ENCODE measurements around the gene TH. TPM values are rescaled to one million over a fixed set of nuclear protein-coding genes. Genes with fewer than 3 reads are reported as not detected.

Gene TH
- total and polyA plus RNA-seq, 10 donors = 0.13 to 1.0 (median 0.27) TPM; not detected in 6

DNA sequence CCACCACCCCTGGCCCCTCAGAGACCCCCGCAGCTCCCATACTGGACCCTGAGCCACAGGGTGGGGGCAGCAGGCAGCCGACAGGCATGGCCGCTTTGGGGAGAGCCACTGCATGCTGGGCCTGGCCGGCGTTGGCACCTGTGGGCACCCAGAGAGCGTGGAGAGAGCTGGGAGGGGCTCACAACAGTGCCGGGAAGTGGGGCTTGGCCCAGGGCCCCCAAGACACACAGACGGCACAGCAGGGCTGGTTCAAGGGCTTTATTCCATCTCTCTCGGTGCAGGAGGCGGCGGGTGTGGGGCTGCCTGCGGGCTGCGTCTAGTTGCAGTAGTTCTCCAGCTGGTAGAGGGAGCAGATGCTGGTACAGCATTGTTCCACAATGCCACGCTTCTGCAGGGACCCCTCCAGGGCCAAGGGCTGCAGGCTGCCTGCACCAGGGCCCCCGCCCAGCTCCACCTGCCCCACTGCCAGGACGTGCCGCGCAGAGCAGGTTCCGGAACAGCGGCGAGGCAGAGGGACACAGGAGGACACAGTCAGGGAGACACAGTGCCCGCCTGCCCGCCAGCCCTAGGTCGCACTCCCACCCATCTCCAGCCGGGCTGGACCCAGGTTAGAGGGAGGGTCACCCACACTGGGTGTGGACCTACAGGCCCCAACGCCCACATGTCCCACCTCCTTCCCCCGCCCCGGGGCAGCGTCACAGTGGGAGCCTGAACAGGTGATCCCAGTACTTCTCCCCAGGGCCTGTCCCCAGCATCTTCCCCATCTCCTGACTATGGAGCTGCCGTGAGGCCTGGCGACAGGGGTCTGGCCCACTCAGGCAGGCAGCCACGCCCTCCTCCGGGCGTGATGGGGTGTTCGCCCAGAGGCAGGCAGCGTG, 11.8 kb downstream of the TH start:
- no peaks in the 10 kb centered on the region for H3K36me3 ChIP-seq
- no peak overlapping the region for H3K4me3 ChIP-seq
- H3K27ac ChIP-seq = no peak overlapping the region
- peaks cover 0 to 3% (median 0%) of the 10 kb centered on the region in 6 donors for H3K4me1 ChIP-seq
- TF ChIP-seq, protein P1, sequence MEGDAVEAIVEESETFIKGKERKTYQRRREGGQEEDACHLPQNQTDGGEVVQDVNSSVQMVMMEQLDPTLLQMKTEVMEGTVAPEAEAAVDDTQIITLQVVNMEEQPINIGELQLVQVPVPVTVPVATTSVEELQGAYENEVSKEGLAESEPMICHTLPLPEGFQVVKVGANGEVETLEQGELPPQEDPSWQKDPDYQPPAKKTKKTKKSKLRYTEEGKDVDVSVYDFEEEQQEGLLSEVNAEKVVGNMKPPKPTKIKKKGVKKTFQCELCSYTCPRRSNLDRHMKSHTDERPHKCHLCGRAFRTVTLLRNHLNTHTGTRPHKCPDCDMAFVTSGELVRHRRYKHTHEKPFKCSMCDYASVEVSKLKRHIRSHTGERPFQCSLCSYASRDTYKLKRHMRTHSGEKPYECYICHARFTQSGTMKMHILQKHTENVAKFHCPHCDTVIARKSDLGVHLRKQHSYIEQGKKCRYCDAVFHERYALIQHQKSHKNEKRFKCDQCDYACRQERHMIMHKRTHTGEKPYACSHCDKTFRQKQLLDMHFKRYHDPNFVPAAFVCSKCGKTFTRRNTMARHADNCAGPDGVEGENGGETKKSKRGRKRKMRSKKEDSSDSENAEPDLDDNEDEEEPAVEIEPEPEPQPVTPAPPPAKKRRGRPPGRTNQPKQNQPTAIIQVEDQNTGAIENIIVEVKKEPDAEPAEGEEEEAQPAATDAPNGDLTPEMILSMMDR (IDR thresholded peaks at IDR 0.05 in 8 of 11, conservative IDR thresholded peaks at IDR 0.05 in 3 of 11) = no peak
- no peak for TF ChIP-seq POLR2AphosphoS5 (IDR thresholded peaks at IDR 0.05)
- TF ChIP-seq POLR2A (IDR thresholded peaks at IDR 0.05) = no peak
- DNase-seq = no peak
- H3K27me3 ChIP-seq (replicated peaks in 1 of 7) = peaks cover 0 to 85% (median 0%) of the 10 kb centered on the region in 7 donors
- intact Hi-C loops (cut with DNase I; ENCODE audit: low total_unique reads) = loop anchor here (10.0 kb wide), 2 partner anchors 465 to 505 kb away; partner anchors contain the start of gene KRTAP5-6
- no peaks in the 10 kb centered on the region for H3K9me3 ChIP-seq
- WGBS, 5 donors = 79 to 88% (median 82%) methylated on average over 24 to 36 of the region's 36 CpGs

DNA sequence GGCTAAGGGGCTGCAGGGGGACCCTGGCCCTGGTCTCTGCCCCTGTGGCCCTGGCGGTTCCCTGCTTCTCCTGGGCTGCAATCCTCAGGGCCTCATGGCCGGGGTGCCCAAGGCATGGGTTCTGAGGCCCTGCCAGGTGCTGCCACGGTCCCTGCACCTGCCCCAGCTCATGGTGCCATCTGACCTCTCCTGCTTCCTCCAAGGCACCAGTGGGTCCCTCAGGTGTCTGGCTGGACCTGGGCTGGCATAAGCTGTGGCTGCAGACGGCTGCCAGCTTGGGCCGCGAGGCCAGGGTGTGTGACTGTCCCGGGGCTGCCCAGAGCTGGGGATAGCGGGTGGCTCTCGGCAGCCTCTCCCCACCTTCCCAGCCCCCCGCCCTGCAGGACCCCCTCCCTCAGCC, 12.6 kb downstream of the TH start:
- Histone ChIP-seq H3K4me3 (no peak overlapping the region), H3K27ac (no peak overlapping the region), H3K9me3 (no peaks in the 10 kb centered on the region), H3K4me1 (peaks cover 0 to 3% (median 0%) of the 10 kb centered on the region in 6 donors), H3K36me3 (no peaks in the 10 kb centered on the region), H3K27me3 (replicated peaks in 1 of 7) (peaks cover 0 to 83% (median 0%) of the 10 kb centered on the region in 7 donors)
- DNase-seq = no peak
- 69 to 87% (median 81%) methylated on average over 7 to 10 of the region's 10 CpGs for WGBS, 5 donors
- TF ChIP-seq POLR2AphosphoS5 (IDR thresholded peaks at IDR 0.05) = no peak
- no peak for TF ChIP-seq POLR2A (IDR thresholded peaks at IDR 0.05)
- TF ChIP-seq, protein P1 (IDR thresholded peaks at IDR 0.05 in 8 of 11, conservative IDR thresholded peaks at IDR 0.05 in 3 of 11) = no peak
- intact Hi-C loops (cut with DNase I; ENCODE audit: low total_unique reads) = loop anchor here (10.0 kb wide), 2 partner anchors 464 to 504 kb away; partner anchors contain the start of gene KRTAP5-6

DNA sequence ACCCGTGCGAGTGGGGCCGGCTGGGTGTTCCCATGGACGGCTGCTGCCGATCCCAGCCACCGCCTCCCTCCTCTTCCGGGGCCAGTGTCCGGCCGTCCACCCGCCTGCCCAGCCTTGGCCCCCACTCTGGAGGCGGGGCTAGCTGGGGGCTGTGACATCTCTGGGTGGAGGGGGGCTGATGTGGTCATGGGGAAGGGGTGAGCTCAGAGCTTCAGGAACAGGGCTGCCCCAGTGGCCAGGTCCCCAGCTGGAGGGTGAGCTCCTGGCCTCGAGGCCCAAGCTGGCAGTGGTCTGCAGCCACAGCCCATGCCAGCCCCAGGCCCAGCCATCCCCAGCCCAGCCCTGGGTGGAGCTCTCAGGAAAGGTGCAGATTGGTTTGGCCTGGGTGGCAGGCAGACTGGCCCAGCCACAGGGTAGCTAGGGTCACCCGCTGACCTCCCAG, 13.3 kb downstream of the TH start:
- Histone ChIP-seq H3K36me3 (no peaks in the 10 kb centered on the region), H3K27ac (no peak overlapping the region), H3K27me3 (replicated peaks in 1 of 7) (peaks cover 0 to 76% (median 0%) of the 10 kb centered on the region in 7 donors), H3K4me1 (peaks cover 0 to 3% (median 0%) of the 10 kb centered on the region in 6 donors), H3K4me3 (no peak overlapping the region), H3K9me3 (no peaks in the 10 kb centered on the region)
- WGBS, 5 donors = 62 to 89% (median 68%) methylated on average over 8 to 13 of the region's 13 CpGs
- intact Hi-C loops (cut with DNase I; ENCODE audit: low total_unique reads) = loop anchor here (10.0 kb wide), 2 partner anchors 464 to 504 kb away; partner anchors contain the start of gene KRTAP5-6
- DNase-seq = no peak
- TF ChIP-seq POLR2AphosphoS5 (IDR thresholded peaks at IDR 0.05) (no peak), POLR2A (IDR thresholded peaks at IDR 0.05) (no peak)
- TF ChIP-seq, protein P1 (IDR thresholded peaks at IDR 0.05 in 8 of 11, conservative IDR thresholded peaks at IDR 0.05 in 3 of 11) = no peak

Data from spleen (tissue), 11 donors.